ENCODE measurements around the gene DMPK.
A peak's percentile ranks its signal among the peaks of the same experiment; 100 is the strongest.
"Not testable (repeated sequence)": the region's sequence is repeated elsewhere in the genome, so short reads cannot be mapped to it uniquely, and the experiment has no call there.

DMPK gene

GRCh38 chr19:45814851-45815480, 32.7 kb upstream of the DMPK start, which contains the start of gene RSPH6A:
Gene RSPH6A (minus strand): TSS chr19:45815308. CDS start chr19:45815176, 132 bp downstream.
- no peak for DNase-seq

- no peak for DNase-seq
These were observed 32.0 kb upstream of the DMPK start for GRCh38 chr19:45814166-45814780.

GRCh38 chr19:45812297-45812696, 30.0 kb upstream of the DMPK start:
- DNase-seq: no peak

- DNase-seq: no peak
These were observed 27.4 kb upstream of the DMPK start for GRCh38 chr19:45809643-45810159.

GRCh38 chr19:45805719-45806118, 23.4 kb upstream of the DMPK start:
- DNase-seq: no peak

GRCh38 chr19:45804959-45805230, 22.6 kb upstream of the DMPK start:
- no peak for DNase-seq

- no peak for DNase-seq
These were observed 22.1 kb upstream of the DMPK start for GRCh38 chr19:45804140-45804958.

GRCh38 chr19:45801603-45802175, 19.4 kb upstream of the DMPK start:
- DNase-seq: no peak

GRCh38 chr19:45800070-45800553, 17.8 kb upstream of the DMPK start:
- DNase-seq: no peak

GRCh38 chr19:45799541-45799940, 17.3 kb upstream of the DMPK start:
- DNase-seq: not testable (repeated sequence)

- peak; percentile 73 for DNase-seq
These were observed 16.8 kb upstream of the DMPK start for GRCh38 chr19:45798995-45799517.

- DNase-seq: no peak
These were observed 12.3 kb upstream of the DMPK start for GRCh38 chr19:45794627-45795026.

- no peak for DNase-seq
These were observed 11.6 kb upstream of the DMPK start for GRCh38 chr19:45793876-45794275.

GRCh38 chr19:45793178-45793564, 10.9 kb upstream of the DMPK start:
- no peak for DNase-seq

- peak; percentile 100 for DNase-seq
These were observed 10.3 kb upstream of the DMPK start, which contains the start of gene DMWD for GRCh38 chr19:45792470-45793177. Gene DMWD (minus strand): TSS chr19:45792845. CDS start chr19:45792756, 89 bp downstream.

- DNase-seq: no peak
These were observed 9.6 kb upstream of the DMPK start for GRCh38 chr19:45791744-45792469.

- DNase-seq: peak; percentile 52
These were observed 8.7 kb upstream of the DMPK start for GRCh38 chr19:45790942-45791341.

- no peak for DNase-seq
These were observed 6.9 kb upstream of the DMPK start for GRCh38 chr19:45789035-45789786.

- no peak for DNase-seq
These were observed 4.2 kb upstream of the DMPK start for GRCh38 chr19:45786533-45786894.

- DNase-seq: no peak
These were observed 3.7 kb upstream of the DMPK start for GRCh38 chr19:45785781-45786532.
